DOHH2 (cell line): ENCODE data around the gene RASIP1.
A peak's percentile ranks its signal among the peaks of the same experiment; 100 is the strongest.

Experiments
- H3F3A ChIP-seq: fragments of 200-600 bp; sonication (generic), shearing (Covaris generic); 2 replicates; pipeline ENCODE4 v1.6.0; 2016; ENCODE audit warnings: antibody characterized with exemption, mild to moderate bottlenecking; ENCODE audit not compliant: control insufficient read depth, insufficient read depth
- H3K27ac ChIP-seq: fragments of 200-600 bp; sonication (generic); 2 replicates; pipeline ENCODE4 v1.5.1; 2014; ENCODE audit warnings: low read depth, mild to moderate bottlenecking, low read length, moderate library complexity
- H3K27me3 ChIP-seq: fragments of 200-600 bp; sonication (generic); 2 replicates; pipeline ENCODE4 v1.6.1; 2014; ENCODE audit warnings: mild to moderate bottlenecking, low read length, mixed read lengths; ENCODE audit not compliant: control insufficient read depth
- H3K36me3 ChIP-seq: fragments of 200-600 bp; sonication (generic); 2 replicates; pipeline ENCODE4 v1.6.1; 2014; ENCODE audit warnings: mild to moderate bottlenecking, low read length, moderate library complexity, mixed read lengths; ENCODE audit not compliant: control insufficient read depth
- H3K4me1 ChIP-seq: fragments of 200-600 bp; sonication (generic); 2 replicates; pipeline ENCODE4 v1.6.1; 2014; ENCODE audit warnings: mild to moderate bottlenecking, low read length, mixed read lengths; ENCODE audit not compliant: control insufficient read depth
- H3K4me2 ChIP-seq: fragments of 200-600 bp; sonication (generic); 2 replicates; pipeline ENCODE4 v1.6.0; 2014; ENCODE audit warnings: mild to moderate bottlenecking, low read length, moderate library complexity
- H3K4me3 ChIP-seq: fragments of 200-600 bp; sonication (generic); 2 replicates; pipeline ENCODE4 v1.5.1; 2014; ENCODE audit warnings: mild to moderate bottlenecking, low read length, mixed read lengths
- H3K79me2 ChIP-seq: fragments of 200-600 bp; sonication (generic); 2 replicates; pipeline ENCODE4 v1.6.1; 2014; ENCODE audit warnings: mild to moderate bottlenecking, low read length, mixed read lengths; ENCODE audit not compliant: control insufficient read depth
- H3K9me2 ChIP-seq: fragments of 200-600 bp; sonication (generic); replicated peaks from 2 replicates; pipeline ENCODE4 v1.6.1; 2014; ENCODE audit warnings: mild to moderate bottlenecking, low read length, mixed read lengths; ENCODE audit not compliant: control insufficient read depth
- H3K9me3 ChIP-seq: fragments of 200-600 bp; sonication (generic); 2 replicates; pipeline ENCODE4 v1.6.1; 2014; ENCODE audit warnings: antibody characterized with exemption, low read length, mixed read lengths; ENCODE audit not compliant: control insufficient read depth, insufficient read depth
- H4K20me1 ChIP-seq: fragments of 200-600 bp; sonication (generic); 2 replicates; pipeline ENCODE4 v1.6.0; 2014; ENCODE audit warnings: low read depth, mild to moderate bottlenecking, antibody characterized with exemption, low read length, moderate library complexity; ENCODE audit not compliant: control insufficient read depth, insufficient read depth
- CTCF ChIP-seq: fragments of 200-600 bp; sonication (generic); IDR thresholded peaks from one replicate; pipeline ENCODE4 v1.5.1; 2014; ENCODE audit warnings: antibody characterized with exemption, mild to moderate bottlenecking, low read depth, low read length; ENCODE audit not compliant: poor library complexity, severe bottlenecking
- EZH2phosphoT487 ChIP-seq: fragments of 200-600 bp; sonication (generic); IDR thresholded peaks from 2 replicates; pipeline ENCODE4 v1.6.1; 2017; ENCODE audit warnings: borderline replicate concordance, mild to moderate bottlenecking, antibody characterized with exemption, low read length, moderate library complexity, mixed read lengths

Gene RASIP1

GRCh38 chr19:48674921-48675824, 65.2 kb downstream of the RASIP1 start:
- H3K9me2 ChIP-seq = no peaks in the 10 kb centered on the region
- H3K36me3 ChIP-seq = no peaks in the 10 kb centered on the region
- H3K79me2 ChIP-seq = no peaks in the 10 kb centered on the region
- peak; percentile 94 for TF ChIP-seq CTCF
- TF ChIP-seq EZH2phosphoT487 = no peak
- H3F3A ChIP-seq = no peaks in the 10 kb centered on the region
- peaks cover 9% of the 10 kb centered on the region for H3K4me1 ChIP-seq
- no peaks in the 10 kb centered on the region for H3K9me3 ChIP-seq
- peak overlapping the region; percentile 45 for H3K4me2 ChIP-seq
- no peaks in the 10 kb centered on the region for H3K27me3 ChIP-seq
- no peak overlapping the region for H3K4me3 ChIP-seq
- H4K20me1 ChIP-seq = no peaks in the 10 kb centered on the region
- no peak overlapping the region for H3K27ac ChIP-seq

GRCh38 chr19:48674216-48674809, 66.1 kb downstream of the RASIP1 start:
- H3K4me1 ChIP-seq = peaks cover 9% of the 10 kb centered on the region
- H3K27ac ChIP-seq = no peak overlapping the region
- no peak for TF ChIP-seq EZH2phosphoT487
- no peak for TF ChIP-seq CTCF
- no peaks in the 10 kb centered on the region for H3K27me3 ChIP-seq
- no peaks in the 10 kb centered on the region for H3K79me2 ChIP-seq
- H4K20me1 ChIP-seq = no peaks in the 10 kb centered on the region
- no peaks in the 10 kb centered on the region for H3K36me3 ChIP-seq
- H3F3A ChIP-seq = no peaks in the 10 kb centered on the region
- H3K9me3 ChIP-seq = peaks cover 5% of the 10 kb centered on the region; the same call in 1 of the 2 replicates
- H3K4me2 ChIP-seq = no peak overlapping the region
- no peaks in the 10 kb centered on the region for H3K9me2 ChIP-seq
- H3K4me3 ChIP-seq = no peak overlapping the region

DNA sequence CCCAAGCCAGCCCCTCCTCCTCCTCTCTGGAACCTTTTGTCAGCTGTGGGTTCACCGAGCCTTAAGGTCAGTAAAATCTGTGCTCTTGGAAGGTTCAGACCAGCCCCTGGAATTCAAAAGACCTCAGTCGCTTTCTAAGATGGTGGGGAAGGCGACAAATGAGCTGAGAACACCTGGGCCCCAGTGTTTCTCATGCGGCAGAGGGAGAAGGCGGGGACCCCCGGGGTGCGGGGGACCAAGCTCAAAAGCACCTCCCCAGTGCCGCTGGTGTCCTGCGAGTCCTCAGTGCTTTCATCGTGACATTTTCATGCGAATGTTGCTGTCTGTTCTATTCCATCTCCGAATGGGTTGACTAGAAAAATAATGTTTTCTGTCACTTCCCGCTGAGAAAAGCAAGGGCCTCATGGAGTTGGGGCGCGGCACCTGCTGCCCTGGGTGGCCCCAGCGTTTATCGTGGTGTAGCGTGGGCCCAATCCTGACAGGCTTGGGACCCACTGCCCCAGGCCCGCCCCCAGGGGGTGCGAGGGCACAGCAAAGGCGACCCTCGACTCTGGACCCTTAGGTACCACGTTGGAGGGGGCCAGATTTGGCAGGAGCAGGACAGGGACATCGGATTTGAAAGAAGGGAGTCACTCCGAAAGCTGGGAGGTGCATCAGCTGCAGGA, 66.8 kb downstream of the RASIP1 start:
- H3K4me3 ChIP-seq = no peak overlapping the region
- H3K9me3 ChIP-seq = peaks cover 5% of the 10 kb centered on the region; the same call in 1 of the 2 replicates
- no peak for TF ChIP-seq EZH2phosphoT487
- no peak for TF ChIP-seq CTCF
- H3K27ac ChIP-seq = no peak overlapping the region
- H4K20me1 ChIP-seq = no peaks in the 10 kb centered on the region
- H3K36me3 ChIP-seq = no peaks in the 10 kb centered on the region
- H3F3A ChIP-seq = no peaks in the 10 kb centered on the region
- H3K9me2 ChIP-seq = no peaks in the 10 kb centered on the region
- H3K4me2 ChIP-seq = no peak overlapping the region
- no peaks in the 10 kb centered on the region for H3K27me3 ChIP-seq
- no peaks in the 10 kb centered on the region for H3K79me2 ChIP-seq
- peaks cover 9% of the 10 kb centered on the region for H3K4me1 ChIP-seq
